ENCODE data around the gene MAPK11. TPM values are rescaled to one million over a fixed set of nuclear protein-coding genes. Genes with fewer than 3 reads are reported as not detected.

Gene MAPK11
- total and polyA plus RNA-seq, 2 donors (not counting 1 experiment from before 2014, with no cell fraction given), result 8.1 to 9.9 TPM

GRCh38 chr22:50314455-50315288, 44.5 kb upstream of the MAPK11 start:
- Mint-ChIP-seq H3K4me3 (peak overlapping the region; percentile 88), H3K27ac (peak overlapping the region; percentile 97), H3K4me1 (peaks cover 43% of the 10 kb centered on the region), H3K27me3 (no peaks in the 10 kb centered on the region), H3K9me3 (ENCODE audit: insufficient read depth) (no peaks in the 10 kb centered on the region)
- TF ChIP-seq, protein P1, sequence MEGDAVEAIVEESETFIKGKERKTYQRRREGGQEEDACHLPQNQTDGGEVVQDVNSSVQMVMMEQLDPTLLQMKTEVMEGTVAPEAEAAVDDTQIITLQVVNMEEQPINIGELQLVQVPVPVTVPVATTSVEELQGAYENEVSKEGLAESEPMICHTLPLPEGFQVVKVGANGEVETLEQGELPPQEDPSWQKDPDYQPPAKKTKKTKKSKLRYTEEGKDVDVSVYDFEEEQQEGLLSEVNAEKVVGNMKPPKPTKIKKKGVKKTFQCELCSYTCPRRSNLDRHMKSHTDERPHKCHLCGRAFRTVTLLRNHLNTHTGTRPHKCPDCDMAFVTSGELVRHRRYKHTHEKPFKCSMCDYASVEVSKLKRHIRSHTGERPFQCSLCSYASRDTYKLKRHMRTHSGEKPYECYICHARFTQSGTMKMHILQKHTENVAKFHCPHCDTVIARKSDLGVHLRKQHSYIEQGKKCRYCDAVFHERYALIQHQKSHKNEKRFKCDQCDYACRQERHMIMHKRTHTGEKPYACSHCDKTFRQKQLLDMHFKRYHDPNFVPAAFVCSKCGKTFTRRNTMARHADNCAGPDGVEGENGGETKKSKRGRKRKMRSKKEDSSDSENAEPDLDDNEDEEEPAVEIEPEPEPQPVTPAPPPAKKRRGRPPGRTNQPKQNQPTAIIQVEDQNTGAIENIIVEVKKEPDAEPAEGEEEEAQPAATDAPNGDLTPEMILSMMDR (IDR thresholded peaks at IDR 0.05), result no peak
- TF ChIP-seq EZH2 (IDR thresholded peaks at IDR 0.05; ENCODE audit: borderline replicate concordance, insufficient read depth, low read depth, low read length, poor library complexity, severe bottlenecking), result no peak
- peak overlapping the region in 4 of 5 experiments; percentile 34 to 61 (median 45) for H3K4me3 ChIP-seq (ENCODE audit: control extremely low read depth in 1 of 5, extremely low read depth in 1 of 5, insufficient read depth in 1 of 5, low read depth in 2 of 5, low read length in 4 of 5)
- CTCF ChIA-PET, result interaction anchor here (0.6 to 5.1 kb wide), 10 partner anchors 8 to 211 kb away, joined by 3 to 37 read pairs (median 4); partner anchors contain the start of genes DENND6B and SCO2
- H3K4me2 ChIP-seq (replicated peaks; ENCODE audit: low read depth, low read length, poor library complexity, severe bottlenecking), result peak overlapping the region; percentile 93
- H3K9ac ChIP-seq (ENCODE audit: low read length), result peak overlapping the region; percentile 68
- DNase-seq (peak; percentile 89), ATAC-seq (ENCODE audit: low read depth) (peak; percentile 86)
- no peaks in the 10 kb centered on the region for H3K36me3 ChIP-seq (replicated peaks in 1 of 2; ENCODE audit: control extremely low read depth in 1 of 2, control insufficient read depth in 1 of 2, extremely low read depth in 1 of 2, insufficient read depth in 2 of 2, low read length in 1 of 2)
- no peaks in the 10 kb centered on the region for H3K27me3 ChIP-seq (replicated peaks in 1 of 4; ENCODE audit: control extremely low read depth in 1 of 4, control insufficient read depth in 3 of 4, insufficient read depth in 4 of 4, low read length in 3 of 4)
- intact Hi-C loops (cut with micrococcal nuclease), result loop anchor here (1.0 to 2.0 kb wide), 3 partner anchors 8 to 14 kb away; partner anchors contain the start of gene DENND6B
- POLR2A ChIA-PET, result interaction anchor here (0.5 to 7.0 kb wide), 8 partner anchors 12 to 213 kb away, joined by 3 to 61 read pairs (median 6); partner anchors contain the start of gene DENND6B
- H3K79me2 ChIP-seq (ENCODE audit: control insufficient read depth, insufficient read depth, low read length), result no peaks in the 10 kb centered on the region
- 8% methylated on average over 33 of the region's 33 CpGs for WGBS (ENCODE audit: insufficient coverage)
- peaks cover 0 to 2% (median 0%) of the 10 kb centered on the region in 3 donors for H3K9me3 ChIP-seq (ENCODE audit: control extremely low read depth in 1 of 3, control insufficient read depth in 2 of 3, insufficient read depth in 1 of 3, low read length in 2 of 3)
- peak overlapping the region; percentile 63 to 71 for H3K27ac ChIP-seq (ENCODE audit: low read length in 2 of 2)
- H3K4me1 ChIP-seq (ENCODE audit: control insufficient read depth in 2 of 2, insufficient read depth in 2 of 2, low read length in 2 of 2), result peaks cover 23 to 48% of the 10 kb centered on the region in 2 donors
- peak overlapping the region; percentile 78 for H2AFZ ChIP-seq (ENCODE audit: insufficient read depth, low read depth, low read length, poor library complexity, severe bottlenecking)
- H4K20me1 ChIP-seq (ENCODE audit: control insufficient read depth, insufficient read depth, low read length, poor library complexity, severe bottlenecking), result no peaks in the 10 kb centered on the region

All from B cell (primary cell).